Measurements from ENCODE around the gene PEAR1.

DNA sequence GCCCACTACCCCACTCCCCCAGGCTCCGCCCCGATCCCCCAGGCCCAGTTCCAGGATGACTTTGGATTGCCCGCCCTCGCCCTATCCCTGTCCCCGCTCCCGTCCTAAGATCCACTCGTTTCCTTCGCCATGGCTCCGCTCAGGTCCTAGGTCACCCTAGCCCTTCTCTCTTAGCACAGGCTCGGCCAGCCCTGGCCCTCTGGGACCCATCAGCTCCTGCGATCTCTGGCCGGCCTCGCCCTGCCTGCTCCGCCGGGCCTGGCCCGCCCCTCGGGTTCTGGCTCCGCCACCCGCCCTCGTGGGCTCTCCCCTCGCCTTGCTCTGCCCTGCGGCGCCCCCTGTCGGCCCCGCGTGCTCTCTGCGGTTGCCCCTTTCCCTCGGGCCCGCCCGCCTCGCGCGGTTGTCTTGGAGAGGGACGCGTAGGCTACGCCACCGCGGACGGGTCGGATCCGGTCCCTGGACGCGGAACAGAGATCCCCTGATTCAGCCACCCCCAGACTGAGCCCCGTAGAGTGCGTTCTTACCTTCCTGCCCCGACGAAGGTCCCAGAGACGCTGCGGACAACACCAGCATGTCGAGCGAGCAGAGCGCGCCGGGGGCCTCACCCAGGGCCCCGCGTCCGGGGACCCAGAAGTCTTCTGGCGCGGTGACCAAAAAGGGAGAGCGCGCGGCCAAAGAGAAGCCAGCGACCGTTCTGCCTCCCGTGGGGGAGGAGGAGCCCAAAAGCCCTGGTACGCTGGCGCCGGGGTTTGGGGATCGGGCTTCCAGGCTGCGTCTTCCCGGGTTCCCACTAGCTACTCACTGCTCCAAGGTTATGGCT is 26.9 kb downstream of the PEAR1 start, which contains the start of gene LRRC71:
- TF ChIP-seq EP300 (IDR thresholded peaks at IDR 0.05) (no peak), NFE2L2 (conservative IDR thresholded peaks at IDR 0.05; ENCODE audit: low read length) (no peak), BHLHE40 (IDR thresholded peaks at IDR 0.05; ENCODE audit: low read depth, low read length) (no peak), POLR2A (IDR thresholded peaks at IDR 0.05; ENCODE audit: low read length) (peak; percentile 20; the same call in 1 of the 2 replicates), CHD2 (IDR thresholded peaks at IDR 0.05; ENCODE audit: low read length, partially characterized antibody) (no peak), CBX2 (IDR thresholded peaks at IDR 0.05; ENCODE audit: borderline replicate concordance, low read depth) (no peak), SMC3 (IDR thresholded peaks at IDR 0.05) (peak; percentile 90), ZFP36 (IDR thresholded peaks at IDR 0.05; ENCODE audit: borderline replicate concordance, partially characterized antibody) (no peak), PHF8 (IDR thresholded peaks at IDR 0.05; ENCODE audit: borderline replicate concordance, low read depth) (no peak), RAD21 (conservative IDR thresholded peaks at IDR 0.05 in 1 of 2, IDR thresholded peaks at IDR 0.05 in 1 of 2) (peak; percentile 89 to 97), FOSL2 (IDR thresholded peaks at IDR 0.05) (no peak), FOSL2 (CRISPR knock-in tag; IDR thresholded peaks at IDR 0.05) (no peak), USF2 (IDR thresholded peaks at IDR 0.05) (no peak)
- TF ChIP-seq, protein P1, sequence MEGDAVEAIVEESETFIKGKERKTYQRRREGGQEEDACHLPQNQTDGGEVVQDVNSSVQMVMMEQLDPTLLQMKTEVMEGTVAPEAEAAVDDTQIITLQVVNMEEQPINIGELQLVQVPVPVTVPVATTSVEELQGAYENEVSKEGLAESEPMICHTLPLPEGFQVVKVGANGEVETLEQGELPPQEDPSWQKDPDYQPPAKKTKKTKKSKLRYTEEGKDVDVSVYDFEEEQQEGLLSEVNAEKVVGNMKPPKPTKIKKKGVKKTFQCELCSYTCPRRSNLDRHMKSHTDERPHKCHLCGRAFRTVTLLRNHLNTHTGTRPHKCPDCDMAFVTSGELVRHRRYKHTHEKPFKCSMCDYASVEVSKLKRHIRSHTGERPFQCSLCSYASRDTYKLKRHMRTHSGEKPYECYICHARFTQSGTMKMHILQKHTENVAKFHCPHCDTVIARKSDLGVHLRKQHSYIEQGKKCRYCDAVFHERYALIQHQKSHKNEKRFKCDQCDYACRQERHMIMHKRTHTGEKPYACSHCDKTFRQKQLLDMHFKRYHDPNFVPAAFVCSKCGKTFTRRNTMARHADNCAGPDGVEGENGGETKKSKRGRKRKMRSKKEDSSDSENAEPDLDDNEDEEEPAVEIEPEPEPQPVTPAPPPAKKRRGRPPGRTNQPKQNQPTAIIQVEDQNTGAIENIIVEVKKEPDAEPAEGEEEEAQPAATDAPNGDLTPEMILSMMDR (IDR thresholded peaks at IDR 0.05), result peak; percentile 94
- TF ChIP-seq, protein P2, sequence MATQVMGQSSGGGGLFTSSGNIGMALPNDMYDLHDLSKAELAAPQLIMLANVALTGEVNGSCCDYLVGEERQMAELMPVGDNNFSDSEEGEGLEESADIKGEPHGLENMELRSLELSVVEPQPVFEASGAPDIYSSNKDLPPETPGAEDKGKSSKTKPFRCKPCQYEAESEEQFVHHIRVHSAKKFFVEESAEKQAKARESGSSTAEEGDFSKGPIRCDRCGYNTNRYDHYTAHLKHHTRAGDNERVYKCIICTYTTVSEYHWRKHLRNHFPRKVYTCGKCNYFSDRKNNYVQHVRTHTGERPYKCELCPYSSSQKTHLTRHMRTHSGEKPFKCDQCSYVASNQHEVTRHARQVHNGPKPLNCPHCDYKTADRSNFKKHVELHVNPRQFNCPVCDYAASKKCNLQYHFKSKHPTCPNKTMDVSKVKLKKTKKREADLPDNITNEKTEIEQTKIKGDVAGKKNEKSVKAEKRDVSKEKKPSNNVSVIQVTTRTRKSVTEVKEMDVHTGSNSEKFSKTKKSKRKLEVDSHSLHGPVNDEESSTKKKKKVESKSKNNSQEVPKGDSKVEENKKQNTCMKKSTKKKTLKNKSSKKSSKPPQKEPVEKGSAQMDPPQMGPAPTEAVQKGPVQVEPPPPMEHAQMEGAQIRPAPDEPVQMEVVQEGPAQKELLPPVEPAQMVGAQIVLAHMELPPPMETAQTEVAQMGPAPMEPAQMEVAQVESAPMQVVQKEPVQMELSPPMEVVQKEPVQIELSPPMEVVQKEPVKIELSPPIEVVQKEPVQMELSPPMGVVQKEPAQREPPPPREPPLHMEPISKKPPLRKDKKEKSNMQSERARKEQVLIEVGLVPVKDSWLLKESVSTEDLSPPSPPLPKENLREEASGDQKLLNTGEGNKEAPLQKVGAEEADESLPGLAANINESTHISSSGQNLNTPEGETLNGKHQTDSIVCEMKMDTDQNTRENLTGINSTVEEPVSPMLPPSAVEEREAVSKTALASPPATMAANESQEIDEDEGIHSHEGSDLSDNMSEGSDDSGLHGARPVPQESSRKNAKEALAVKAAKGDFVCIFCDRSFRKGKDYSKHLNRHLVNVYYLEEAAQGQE (IDR thresholded peaks at IDR 0.05), result no peak

Measured in A549 (cell line).